ENCODE data around the gene DIAPH1.

DNA sequence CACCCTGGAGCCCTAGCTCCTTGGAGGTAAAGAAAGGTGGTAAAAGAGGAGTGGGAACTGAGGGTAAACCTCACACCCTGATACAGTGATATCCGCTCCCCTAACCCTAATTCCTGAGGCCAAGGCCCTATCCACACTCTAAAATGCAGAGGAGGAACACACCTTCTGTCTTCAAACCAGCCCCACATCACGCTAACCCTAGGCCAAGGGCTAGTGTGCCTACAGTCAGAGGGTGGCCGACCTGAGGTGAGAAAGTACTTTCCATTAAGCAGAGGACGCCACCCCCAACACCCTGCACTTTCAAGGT is 17.3 kb upstream of the DIAPH1 start:
- TF ChIP-seq, protein P1, sequence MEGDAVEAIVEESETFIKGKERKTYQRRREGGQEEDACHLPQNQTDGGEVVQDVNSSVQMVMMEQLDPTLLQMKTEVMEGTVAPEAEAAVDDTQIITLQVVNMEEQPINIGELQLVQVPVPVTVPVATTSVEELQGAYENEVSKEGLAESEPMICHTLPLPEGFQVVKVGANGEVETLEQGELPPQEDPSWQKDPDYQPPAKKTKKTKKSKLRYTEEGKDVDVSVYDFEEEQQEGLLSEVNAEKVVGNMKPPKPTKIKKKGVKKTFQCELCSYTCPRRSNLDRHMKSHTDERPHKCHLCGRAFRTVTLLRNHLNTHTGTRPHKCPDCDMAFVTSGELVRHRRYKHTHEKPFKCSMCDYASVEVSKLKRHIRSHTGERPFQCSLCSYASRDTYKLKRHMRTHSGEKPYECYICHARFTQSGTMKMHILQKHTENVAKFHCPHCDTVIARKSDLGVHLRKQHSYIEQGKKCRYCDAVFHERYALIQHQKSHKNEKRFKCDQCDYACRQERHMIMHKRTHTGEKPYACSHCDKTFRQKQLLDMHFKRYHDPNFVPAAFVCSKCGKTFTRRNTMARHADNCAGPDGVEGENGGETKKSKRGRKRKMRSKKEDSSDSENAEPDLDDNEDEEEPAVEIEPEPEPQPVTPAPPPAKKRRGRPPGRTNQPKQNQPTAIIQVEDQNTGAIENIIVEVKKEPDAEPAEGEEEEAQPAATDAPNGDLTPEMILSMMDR (IDR thresholded peaks at IDR 0.05) = no peak
- TF ChIP-seq POLR2A (IDR thresholded peaks at IDR 0.05) = no peak
